Measurements from ENCODE around the gene ESPNL.
A peak's percentile ranks its signal among the peaks of the same experiment; 100 is the strongest.

Gene ESPNL

DNA sequence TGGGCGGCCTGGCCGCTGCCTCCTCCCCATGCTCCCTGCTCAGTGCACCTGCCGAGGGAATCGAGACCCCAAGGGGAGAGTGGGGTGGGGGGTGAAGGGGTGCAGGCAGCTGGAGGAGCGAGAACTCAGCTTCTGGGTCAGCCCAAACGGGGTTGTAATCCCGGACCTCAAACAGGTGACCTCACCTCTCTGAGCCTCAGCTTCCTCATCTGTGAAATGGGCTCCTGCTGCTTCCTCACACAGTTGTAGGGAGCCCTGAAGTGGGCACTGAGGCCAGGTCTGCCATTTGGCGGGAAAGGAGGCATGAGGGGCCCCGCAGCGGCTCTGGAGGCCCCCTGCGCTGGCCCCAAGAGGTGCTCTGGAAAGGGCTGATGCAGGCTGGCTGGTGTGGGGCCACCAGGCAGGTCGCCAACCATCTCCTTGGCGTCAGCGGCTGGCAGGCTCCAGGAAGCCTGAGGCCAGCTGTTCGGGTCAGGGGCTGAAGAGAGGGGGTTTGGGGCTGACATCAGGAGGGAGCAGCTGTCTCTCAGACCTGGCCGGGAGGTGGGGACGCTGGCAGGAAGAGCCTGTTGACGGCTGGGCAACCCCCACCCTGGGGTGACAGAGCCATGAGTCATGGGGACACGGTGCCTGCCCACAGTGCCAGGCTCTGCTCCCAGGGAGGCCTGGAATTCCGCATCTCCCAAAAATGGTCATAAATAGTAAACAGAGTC, 43.3 kb downstream of the ESPNL start:
- no peak for DNase-seq

DNA sequence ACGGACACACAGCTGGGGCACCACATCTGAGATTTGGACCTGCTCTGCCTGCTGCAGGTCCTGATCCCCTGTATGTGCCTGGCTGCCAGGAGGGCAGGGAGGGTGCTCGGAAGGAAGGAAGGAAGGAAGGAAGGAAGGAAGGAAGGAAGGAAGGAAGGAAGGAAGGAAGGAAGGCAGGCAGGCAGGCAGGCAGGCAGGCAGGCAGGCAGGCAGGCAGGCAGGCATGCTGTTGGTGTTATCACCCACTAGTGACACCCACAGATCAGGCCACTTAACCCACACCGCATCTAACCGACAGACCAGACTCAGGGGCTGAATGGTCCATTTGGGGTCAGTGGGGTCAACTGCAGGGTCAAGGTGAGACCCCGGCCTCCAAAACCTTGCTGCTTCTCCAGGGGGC, 44.1 kb downstream of the ESPNL start:
- DNase-seq, result no peak

DNA sequence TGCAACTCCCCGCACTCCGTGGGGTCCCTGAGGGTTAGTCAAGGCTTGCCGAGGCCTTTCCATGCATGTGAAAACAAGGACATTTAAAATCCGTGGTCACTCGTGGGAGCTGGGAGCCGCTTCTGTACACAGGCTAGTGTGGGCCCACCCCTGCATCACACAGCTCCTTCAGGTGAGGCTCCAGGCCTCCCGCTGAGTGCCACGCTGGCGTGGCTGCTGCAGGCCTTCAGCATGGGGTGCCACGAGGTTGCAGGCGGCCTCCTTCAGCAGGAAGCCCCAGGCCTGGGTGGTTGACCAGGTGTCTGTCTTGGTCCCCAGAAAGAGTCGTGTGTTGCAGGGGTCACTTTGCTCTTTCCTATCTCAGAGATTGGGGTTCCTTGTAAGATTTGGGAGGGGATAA, 44.9 kb downstream of the ESPNL start:
- DNase-seq, result no peak

DNA sequence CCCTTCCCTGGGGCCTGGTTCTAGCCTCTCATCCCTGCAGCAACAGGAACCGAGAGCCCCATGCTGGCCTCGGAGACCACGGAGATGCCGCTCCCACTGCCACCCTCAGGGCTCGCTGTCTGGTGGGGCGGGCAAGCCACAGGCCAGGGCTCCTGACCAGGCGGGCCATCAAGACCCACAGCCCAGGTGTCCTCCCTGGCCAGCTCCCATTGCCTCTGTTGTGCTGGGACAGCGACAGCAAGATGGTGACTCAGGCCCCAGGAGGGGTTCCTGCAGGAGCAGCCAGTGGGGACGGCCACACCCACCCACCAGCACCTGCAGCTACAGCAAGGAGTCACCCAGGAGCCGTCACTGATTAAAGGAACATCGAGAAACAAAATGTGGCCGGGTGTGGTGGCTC, 45.7 kb downstream of the ESPNL start:
- no peak for DNase-seq

DNA sequence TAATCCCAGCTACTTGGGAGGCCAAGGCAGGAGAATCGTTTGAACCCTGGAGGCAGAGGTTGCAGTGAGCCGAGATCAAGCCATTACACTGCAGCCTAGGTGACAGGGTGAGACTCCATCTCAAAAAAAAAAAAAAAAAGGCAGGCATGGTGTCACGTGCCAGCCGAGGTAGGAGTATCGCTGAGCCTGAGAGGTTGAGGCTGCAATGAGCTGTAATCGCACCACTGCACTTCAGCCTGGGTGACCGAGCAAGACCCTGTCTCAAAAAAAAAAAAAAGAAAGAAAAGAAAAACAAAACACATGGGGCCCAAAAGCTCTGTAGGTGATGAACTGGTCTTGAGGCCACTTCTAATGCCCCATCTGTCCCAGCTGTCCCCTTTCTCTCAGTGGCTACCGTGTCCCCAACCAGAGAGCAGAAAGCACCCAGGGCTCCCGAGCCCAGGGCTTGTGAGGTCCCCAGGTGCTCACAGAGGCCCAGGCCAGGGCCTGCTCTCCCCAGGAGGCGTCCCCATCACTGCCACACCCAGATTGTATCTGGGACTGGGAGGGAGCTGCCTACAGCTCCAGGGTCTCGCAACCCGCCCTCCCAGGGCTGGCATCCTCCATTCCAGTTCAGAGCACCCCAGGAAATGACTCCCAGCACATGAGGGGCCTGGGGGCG, 46.9 kb downstream of the ESPNL start:
- no peak for DNase-seq

DNA sequence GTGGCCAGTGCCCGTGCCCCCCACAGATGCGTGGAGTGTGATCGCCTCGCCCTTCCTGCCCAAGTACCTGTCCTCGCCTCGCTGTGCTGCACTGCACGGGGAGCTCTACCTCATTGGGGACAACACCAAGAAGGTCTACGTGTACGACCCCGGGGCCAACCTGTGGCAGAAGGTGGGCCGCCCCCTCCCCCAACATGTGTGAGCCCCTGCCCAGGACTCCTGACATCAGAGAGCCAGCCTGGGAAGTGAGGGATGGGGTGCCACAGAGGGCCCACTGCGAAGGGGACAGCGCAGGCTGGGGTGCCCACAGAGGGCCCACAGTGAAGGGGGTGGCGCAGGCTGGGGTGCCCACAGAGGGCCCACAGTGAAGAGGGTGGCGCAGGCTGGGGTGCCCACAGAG, 48.8 kb downstream of the ESPNL start:
- no peak for DNase-seq

DNA sequence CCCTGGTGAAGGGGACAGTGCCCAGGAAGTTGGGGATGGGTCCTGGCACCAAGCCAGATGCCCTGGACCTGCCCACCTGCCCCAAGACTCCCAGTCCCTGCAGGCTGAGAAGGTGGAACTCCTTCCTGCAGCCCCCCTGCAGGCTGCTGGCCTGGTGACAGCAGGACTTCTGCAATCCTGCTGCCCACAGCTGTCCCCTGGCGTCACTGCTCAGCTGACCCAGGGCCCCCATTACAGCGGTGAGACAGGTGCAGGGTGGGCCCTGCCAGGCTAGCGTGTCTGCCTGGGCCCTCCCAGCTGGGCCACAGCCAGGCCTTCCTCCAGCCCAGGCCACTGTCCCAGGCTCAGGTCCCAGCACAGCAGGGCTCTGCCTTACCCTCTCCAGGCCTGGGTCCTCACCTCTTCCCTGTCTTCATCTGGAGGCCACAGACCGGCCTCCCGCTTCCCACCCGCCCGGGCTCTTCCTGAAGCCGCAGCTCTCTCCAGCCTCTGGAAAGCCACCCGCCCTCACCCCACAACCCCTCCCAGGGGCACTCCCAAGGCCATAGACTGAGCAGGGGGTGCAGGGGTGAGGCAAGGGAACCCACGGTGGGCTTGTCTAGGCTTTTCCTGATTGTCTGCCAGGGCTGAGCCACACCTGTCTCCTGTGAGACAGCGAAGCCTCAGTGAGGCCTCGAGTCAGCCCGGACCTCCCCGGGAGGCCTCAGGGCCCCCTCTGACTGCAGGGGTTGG, 49.9 kb downstream of the ESPNL start:
- no peak for DNase-seq

DNA sequence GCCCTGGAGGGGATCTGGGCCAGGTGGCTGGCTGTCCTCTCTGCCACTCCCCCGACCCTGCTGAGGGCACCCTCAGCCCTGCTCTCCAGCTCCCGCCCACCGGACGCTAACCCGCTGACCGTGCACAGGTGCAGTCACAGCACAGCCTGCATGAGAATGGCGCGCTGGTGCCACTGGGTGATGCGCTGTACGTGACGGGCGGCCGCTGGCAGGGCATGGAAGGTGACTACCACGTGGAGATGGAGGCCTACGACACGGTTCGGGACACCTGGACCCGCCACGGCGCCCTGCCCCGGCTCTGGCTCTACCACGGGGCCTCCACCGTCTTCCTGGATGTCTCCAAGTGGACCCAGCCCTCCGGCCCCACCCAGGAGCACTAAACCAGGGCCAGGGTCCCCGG, 50.5 kb downstream of the ESPNL start:
- DNase-seq, result no peak

DNA sequence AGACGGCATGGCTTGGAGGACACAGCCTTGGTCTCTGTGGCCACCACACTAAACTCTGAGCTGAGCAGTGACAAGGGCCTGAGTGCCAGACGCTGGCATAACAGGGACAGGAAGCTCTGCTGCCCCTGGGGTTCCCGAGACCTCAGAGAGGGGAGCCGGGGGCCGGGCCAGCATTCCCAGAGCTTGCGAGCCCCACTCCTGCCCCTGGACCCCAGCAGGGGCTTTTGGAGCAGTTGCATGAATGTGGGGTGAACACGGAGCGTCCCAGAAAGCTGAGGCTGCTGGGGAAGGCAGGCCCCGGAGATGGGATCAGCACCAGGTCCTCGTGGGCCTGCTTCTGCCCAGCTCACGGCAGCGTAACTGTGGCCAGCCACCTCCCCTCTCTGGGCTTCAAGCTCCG, 51.1 kb downstream of the ESPNL start:
- DNase-seq, result no peak

DNA sequence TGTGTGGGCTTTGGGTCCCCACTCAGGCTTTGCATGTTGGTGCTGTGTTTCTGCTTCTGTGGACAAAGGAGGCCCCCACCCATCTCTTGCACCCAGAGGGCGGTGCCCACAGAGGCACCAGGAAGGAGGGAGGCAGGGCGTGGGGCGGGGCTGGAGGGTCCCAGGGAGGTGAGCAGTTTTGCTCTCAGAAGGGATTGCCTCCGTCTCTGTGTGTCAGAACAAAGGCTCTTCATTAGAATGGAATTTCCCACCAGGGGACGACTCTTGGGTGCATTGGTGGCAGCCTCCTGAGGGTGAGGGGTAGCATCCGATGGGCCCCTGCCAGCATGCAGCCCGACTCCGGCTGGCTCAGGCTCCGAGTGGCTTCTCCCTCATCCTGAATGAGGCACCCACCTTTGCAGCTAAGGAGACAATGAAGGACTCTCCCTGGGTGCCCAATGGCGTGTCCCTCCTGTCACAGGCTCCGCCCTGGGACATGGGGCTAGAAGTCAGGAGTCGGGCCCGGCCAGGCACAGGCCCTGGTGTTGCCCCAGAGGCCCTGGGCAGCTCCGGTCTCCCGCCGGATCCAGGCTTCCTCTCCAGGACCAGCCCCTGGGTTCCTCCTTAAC, 51.6 kb downstream of the ESPNL start:
- DNase-seq, result no peak

DNA sequence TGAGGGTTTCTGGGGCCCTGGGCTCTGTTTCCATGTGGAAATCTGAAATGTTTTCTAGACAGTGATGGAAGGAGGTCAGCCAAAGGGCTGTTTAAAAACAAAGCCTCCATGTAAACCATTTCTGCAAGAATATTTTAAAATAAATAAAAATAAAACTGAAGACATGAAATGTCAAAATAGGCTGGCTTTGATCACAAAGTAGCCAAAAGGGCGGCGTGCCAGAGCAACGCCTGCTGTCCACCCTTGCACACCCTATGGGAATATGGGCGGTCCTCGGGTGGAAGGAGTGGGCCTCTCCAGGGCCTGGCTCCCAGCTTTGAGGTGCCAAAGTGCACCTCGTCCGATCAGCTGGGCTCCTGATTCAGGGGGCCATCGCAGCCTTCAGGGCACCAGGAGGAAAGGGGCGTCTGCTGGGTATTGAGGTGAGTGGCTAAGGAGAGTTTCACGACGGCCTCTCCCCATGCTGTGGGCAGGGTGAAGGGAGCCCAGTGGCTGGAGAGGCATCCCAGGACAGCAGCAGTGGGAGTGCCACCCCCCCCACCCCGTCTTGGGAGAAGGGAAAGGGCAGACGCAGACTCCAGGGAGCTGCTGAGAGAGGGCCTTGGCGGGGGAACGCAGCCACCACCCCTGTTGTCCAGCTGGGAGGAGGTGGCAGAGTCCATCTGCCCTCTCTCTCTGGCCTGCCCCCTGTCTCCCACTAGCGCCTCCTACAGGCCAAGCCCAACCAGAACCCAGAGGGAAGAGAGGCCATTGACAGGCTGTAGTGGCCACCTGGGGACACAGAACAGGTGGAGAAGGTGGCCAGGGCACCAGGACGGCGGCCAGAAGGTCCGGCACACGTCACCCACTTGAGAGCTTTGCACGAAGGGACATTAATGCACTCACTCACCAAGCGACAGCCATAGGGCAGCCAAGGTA, 52.9 kb downstream of the ESPNL start:
- DNase-seq, result no peak

DNA sequence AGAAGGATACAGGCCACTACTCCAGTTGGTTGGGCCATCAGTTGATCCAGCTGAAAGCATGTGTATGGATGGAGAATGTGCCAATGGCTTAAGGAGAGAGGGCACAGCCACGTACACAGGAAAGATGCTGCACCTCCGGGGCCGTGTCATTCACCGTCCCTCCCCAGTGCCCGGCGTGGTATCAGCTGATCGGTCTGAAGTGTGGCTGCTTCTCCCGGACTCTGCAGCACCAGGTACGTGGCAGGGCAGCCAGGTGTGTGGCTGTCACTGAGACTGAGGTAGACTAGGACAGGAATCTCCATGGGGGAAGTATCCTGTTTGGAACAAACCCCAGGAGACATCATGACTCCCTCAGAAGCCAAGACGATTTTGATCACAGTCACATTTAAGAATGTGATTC, 54.4 kb downstream of the ESPNL start:
- no peak for DNase-seq

DNA sequence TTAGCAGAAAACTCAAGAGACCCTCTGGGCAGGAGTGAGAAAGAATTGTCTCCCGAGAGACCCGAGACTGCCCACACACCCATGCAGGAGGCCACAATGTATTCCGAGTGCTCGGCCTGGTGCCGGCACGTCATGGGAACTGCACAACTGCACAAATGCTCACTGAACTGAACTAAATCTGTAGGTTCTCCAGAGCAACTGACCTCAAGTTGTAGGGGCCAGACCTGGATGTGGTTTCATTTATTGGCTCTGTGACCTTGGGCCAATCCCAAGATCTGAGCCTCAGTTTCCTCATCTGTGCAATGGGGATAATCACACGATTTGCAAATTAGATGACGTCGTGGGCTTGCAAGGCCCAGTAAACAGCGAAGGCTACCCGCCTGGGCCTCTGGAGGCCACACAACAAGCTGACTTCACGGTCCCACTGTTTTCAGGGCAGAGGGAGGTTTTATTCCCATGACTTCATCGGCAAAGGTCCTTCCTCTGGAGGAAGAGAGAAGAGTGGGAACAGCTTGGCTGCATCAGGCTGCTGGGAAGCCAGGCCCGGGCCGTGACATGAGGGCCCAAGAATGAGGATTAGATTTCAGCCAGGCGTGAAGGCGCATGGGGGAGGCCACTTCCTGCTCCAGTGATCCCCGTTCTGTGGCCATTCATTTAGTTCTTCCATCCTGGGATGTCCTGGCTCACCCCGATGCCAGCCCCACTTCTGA, 55.1 kb downstream of the ESPNL start:
- no peak for DNase-seq

DNA sequence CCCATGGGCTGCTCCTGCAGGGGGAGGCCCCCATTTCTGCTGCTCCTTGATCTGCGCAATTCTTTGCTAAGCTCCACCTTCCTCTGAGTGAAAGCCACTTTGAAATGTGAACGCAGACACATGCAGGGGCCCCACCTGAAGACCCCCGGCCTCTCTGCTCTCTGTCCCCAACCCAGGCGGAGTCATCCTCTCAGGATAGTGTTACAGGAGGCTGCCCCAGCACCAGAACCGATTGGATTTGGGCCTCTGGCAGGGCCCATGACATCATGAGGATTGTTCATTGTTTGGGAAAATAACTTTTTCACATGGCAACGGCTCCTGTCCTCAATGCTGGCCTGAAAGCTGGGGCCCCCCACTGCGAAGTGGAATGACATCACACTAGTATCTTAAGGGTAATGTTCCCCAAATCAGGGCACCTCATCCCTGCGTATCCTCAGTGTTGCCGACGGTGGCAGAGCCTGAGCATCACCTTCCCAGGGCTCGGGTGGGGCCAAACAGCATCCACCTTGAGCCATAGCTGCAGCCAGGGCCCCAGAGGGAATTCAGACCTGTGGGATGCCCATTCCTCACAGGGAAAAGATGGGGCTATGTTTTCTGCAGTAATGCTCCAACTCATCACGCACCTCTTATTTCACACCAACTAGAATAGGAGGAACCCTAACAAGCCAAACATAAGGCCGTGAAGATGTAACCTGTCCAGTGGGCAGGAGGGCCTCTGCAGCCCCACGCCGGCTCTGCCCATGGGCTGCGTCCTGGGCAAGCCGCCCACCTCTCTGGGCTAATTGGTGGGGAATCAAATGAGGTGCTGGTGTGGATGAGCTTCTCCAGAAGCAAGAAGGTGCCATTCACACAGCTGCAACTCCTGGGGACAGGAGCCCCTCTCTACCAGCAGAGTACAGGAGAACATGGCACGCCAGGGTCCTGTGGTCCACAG, 55.9 kb downstream of the ESPNL start:
- DNase-seq, result no peak

DNA sequence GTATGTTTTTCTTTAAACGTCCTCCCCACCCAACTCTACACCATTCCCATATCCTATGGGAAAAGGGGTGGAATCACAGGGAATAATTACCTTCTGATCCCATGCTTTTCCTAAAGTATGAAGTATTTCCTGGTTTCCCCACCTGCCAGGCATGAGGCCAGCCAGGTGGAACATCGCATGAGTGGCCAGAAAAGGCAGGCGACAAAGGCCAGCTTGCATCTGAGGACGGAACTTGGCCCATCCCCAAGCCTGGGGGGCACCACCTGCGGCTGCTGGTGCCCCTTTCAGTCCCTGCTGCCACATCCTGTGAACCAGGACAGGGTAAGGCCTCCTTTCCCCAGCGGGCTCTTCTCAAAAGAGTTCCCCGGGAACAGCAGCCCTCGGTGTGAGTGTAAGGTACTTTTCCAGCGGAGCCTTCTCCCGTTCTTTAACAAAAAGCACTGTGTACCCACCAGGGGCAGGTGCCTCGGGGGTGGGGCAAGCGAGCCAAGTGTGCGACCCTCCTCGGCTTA, 57.4 kb downstream of the ESPNL start:
- DNase-seq, result peak; percentile 72

DNA sequence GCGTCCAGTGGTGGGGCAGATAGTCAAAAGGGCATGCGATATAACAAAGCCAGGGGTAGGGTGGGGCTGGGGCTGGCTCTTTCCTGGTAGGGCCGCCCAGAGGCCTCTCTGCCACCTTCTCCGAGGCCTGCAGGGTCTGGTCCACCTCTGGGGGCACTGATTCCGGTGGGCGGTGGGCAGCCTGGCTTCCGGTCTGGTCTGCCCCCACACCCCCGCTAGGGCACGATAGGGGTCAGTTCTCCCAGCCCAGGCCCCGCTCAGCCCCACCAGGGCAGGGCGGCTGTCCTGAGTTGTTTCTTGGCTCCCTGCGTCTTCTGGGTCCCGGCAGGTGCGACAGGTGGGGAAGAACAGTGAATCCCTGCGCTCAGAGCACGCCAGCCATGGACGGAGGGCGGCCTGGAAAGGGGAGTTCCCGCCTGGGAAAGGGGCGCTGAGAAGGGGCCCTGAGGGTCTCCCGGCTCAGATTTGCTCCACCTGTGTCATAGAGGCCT, 57.9 kb downstream of the ESPNL start:
- no peak for DNase-seq

DNA sequence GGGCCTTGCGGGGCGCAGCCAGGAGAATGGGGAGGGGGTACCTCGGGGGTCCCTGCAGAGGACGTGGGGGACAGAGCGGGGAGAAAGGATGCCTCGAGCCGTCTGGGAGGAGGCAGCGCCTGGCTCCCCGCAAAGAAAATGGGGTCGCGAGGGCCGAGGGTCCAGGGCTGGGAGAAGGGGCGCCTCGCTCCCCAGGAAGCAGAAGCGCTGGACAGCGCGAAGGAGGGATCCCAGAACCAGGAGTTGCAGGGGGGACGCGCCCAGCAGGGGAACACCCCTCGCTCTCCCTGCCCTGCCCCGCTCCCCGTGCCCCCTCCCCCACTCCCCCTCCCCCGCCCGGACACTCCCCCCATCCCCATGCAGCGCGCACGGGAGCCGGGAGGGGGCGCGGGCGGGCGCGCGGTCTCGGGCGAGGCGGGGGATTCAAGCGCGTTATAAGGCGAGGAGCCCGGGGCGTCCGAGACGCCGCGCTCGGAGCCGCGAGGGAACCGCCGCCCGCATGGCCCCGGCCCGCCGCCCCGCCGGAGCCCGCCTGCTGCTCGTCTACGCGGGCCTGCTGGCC, 58.5 kb downstream of the ESPNL start, which contains the start of gene ERFE:
ERFE (plus strand) TSS at position 462 of the 562 bp plus-strand sequence; CDS start at position 500, 38 bp downstream.
- DNase-seq, result no peak

DNA sequence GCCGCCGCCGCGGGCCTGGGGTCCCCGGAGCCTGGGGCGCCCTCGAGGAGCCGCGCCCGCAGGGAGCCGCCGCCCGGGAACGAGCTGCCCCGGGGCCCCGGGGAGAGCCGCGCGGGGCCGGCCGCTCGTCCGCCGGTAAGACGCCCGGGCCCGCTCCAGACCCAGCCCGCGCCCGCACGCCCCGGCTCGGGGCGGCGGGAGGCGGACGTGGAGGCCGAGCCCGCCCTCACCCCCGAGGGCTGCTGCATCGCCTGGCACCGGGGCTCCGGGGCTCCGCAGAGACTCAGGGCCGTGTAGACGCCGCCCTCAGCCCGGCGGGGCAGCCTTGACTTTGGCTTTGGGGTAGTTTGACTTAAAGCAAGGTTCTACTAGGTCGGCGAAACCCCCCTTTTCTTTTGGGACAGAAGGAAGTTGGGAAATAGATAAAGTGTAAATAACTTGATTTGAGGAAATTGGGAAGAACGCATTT, 59.0 kb downstream of the ESPNL start:
- no peak for DNase-seq

DNA sequence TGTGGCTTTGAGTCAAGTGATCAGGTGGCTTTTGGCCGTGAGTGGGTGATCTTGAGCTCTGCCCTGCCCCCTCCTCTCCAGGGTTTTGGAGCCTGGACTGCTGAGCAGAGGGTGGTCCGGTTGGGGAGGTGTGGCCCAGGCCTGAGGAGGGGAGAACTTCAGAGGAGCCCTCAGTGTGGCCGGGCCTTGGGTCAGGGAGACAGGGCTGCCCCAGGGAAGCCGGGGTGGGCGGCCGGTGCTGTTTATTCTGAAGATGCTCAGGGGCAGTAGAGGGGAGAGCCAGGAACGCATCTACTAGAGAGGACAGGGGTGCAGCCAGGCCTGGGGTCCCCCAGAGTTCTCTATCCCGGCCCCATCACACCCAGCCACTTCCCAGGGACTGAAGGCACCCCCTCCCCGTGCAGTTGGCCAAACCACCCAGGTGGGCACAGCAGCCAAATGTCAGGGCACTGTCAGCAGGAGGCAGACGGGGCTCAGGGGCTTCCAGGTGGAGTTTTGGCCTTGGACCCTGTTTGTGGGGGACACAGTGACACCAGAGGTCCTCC, 59.6 kb downstream of the ESPNL start:
- DNase-seq, result no peak

Data from DMS79 (cell line).